ENCODE results near the gene OSBPL8. TPM values are rescaled to one million over a fixed set of nuclear protein-coding genes. Genes with fewer than 3 reads are reported as not detected.

OSBPL8 gene
- total RNA-seq, 2 experiments from 2014 or later = 154 to 160 TPM

- Histone ChIP-seq H3K27me3 (ENCODE audit: control insufficient read depth in 1 of 2, insufficient read depth in 2 of 2, low read length in 2 of 2) (no peaks in the 10 kb centered on the region), H3K27ac (ENCODE audit: low read depth in 1 of 2, low read length in 2 of 2) (no peak overlapping the region), H3K9me3 (ENCODE audit: control insufficient read depth in 1 of 2, insufficient read depth in 1 of 2, low read length in 2 of 2) (peaks cover 7 to 14% of the 10 kb centered on the region in 2 experiments), H3K4me3 (ENCODE audit: low read length) (no peak overlapping the region), H3K36me3 (ENCODE audit: insufficient read depth, low read length) (peaks cover 9% of the 10 kb centered on the region), H3K4me1 (ENCODE audit: insufficient read depth, low read length) (peaks cover 4% of the 10 kb centered on the region)
- no peak overlapping the region for H3K4me3 Mint-ChIP-seq
- peaks cover 27% of the 10 kb centered on the region for H3K9me3 Mint-ChIP-seq
- peaks cover 84% of the 10 kb centered on the region for H3K36me3 Mint-ChIP-seq (ENCODE audit: low read depth)
- CTCF ChIA-PET = no interaction called here
- peaks cover 36% of the 10 kb centered on the region for H3K4me1 Mint-ChIP-seq (ENCODE audit: low read depth)
- TF ChIP-seq CTCF (IDR thresholded peaks at IDR 0.05) = no peak
- no peak for ATAC-seq (ENCODE audit: poor library complexity)
- no peak for DNase-seq
- H3K27ac Mint-ChIP-seq = peak overlapping the region; percentile 37
- POLR2A ChIA-PET = interaction anchor here (1.7 kb wide), 1 partner anchor 61 kb away, joined by 5 read pairs; no protein-coding TSS in a partner anchor
- H3K27me3 Mint-ChIP-seq = no peaks in the 10 kb centered on the region
- intact Hi-C loops (cut with DNase I, micrococcal nuclease) = no loop called here
These were observed 64.0 kb downstream of the OSBPL8 start for GRCh38 chr12:76495556-76495955.

DNA sequence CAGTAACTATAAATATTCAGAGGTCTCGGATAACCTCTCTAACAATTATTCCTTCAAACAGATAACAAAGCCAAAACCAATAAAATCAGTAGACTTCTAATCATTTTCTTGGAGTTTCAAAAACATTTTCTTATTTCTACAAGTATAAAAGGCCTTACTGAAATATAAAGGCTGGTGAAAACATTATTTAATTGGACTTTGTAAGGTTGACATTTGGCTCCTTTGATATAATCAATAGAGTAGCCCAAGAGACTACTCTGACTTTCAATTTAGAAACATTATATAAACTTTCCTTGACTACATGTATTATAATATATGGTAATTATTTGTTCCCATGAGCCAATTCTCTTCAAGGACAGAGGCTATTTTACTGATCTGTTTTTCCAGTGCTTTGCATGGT is 68.3 kb downstream of the OSBPL8 start:
- DNase-seq (no peak), ATAC-seq (ENCODE audit: poor library complexity) (no peak)
- ChIA-PET CTCF (no interaction called here), POLR2A (no interaction called here)
- H3K9me3 Mint-ChIP-seq = peaks cover 22% of the 10 kb centered on the region
- peaks cover 50% of the 10 kb centered on the region for H3K4me1 Mint-ChIP-seq (ENCODE audit: low read depth)
- Histone ChIP-seq H3K27ac (ENCODE audit: low read depth in 1 of 2, low read length in 2 of 2) (no peak overlapping the region), H3K36me3 (ENCODE audit: insufficient read depth, low read length) (peaks cover 28% of the 10 kb centered on the region), H3K27me3 (ENCODE audit: control insufficient read depth in 1 of 2, insufficient read depth in 2 of 2, low read length in 2 of 2) (no peaks in the 10 kb centered on the region), H3K9me3 (ENCODE audit: control insufficient read depth in 1 of 2, insufficient read depth in 1 of 2, low read length in 2 of 2) (peaks cover 3 to 14% of the 10 kb centered on the region in 2 experiments), H3K4me1 (ENCODE audit: insufficient read depth, low read length) (peaks cover 9% of the 10 kb centered on the region), H3K4me3 (ENCODE audit: low read length) (no peak overlapping the region)
- TF ChIP-seq CTCF (IDR thresholded peaks at IDR 0.05) = no peak
- H3K4me3 Mint-ChIP-seq = no peak overlapping the region
- intact Hi-C loops (cut with DNase I, micrococcal nuclease) = no loop called here
- H3K36me3 Mint-ChIP-seq (ENCODE audit: low read depth) = peaks cover 92% of the 10 kb centered on the region
- no peak overlapping the region for H3K27ac Mint-ChIP-seq
- H3K27me3 Mint-ChIP-seq = no peaks in the 10 kb centered on the region

GRCh38 chr12:76490763-76491162 is 68.8 kb downstream of the OSBPL8 start:
- Histone ChIP-seq H3K36me3 (ENCODE audit: insufficient read depth, low read length) (peaks cover 27% of the 10 kb centered on the region), H3K4me3 (ENCODE audit: low read length) (no peak overlapping the region), H3K27me3 (ENCODE audit: control insufficient read depth in 1 of 2, insufficient read depth in 2 of 2, low read length in 2 of 2) (no peaks in the 10 kb centered on the region), H3K27ac (ENCODE audit: low read depth in 1 of 2, low read length in 2 of 2) (no peak overlapping the region), H3K4me1 (ENCODE audit: insufficient read depth, low read length) (peaks cover 9% of the 10 kb centered on the region), H3K9me3 (ENCODE audit: control insufficient read depth in 1 of 2, insufficient read depth in 1 of 2, low read length in 2 of 2) (peaks cover 3 to 14% of the 10 kb centered on the region in 2 experiments)
- ATAC-seq (ENCODE audit: poor library complexity) (peak; percentile 11), DNase-seq (no peak)
- H3K36me3 Mint-ChIP-seq (ENCODE audit: low read depth) = peaks cover 92% of the 10 kb centered on the region
- TF ChIP-seq CTCF (IDR thresholded peaks at IDR 0.05) = no peak
- no peak overlapping the region for H3K27ac Mint-ChIP-seq
- CTCF ChIA-PET = no interaction called here
- POLR2A ChIA-PET = no interaction called here
- H3K27me3 Mint-ChIP-seq = no peaks in the 10 kb centered on the region
- H3K4me1 Mint-ChIP-seq (ENCODE audit: low read depth) = peaks cover 53% of the 10 kb centered on the region
- peaks cover 18% of the 10 kb centered on the region for H3K9me3 Mint-ChIP-seq
- H3K4me3 Mint-ChIP-seq = no peak overlapping the region
- intact Hi-C loops (cut with DNase I, micrococcal nuclease) = no loop called here

All from CD4-positive, alpha-beta T cell (primary cell).